ENCODE results near the gene NRL.

The NRL gene

GRCh38 chr14:24060443-24060842 lies 54.3 kb downstream of the NRL start:
- no peak overlapping the region for H3K27ac ChIP-seq
- TF ChIP-seq CTCF (conservative IDR thresholded peaks at IDR 0.05) (no peak), ZFX (IDR thresholded peaks at IDR 0.05) (no peak)

GRCh38 chr14:24059841-24060388 lies 54.8 kb downstream of the NRL start:
- no peak overlapping the region for H3K27ac ChIP-seq
- TF ChIP-seq ZFX (IDR thresholded peaks at IDR 0.05) = no peak
- TF ChIP-seq CTCF (conservative IDR thresholded peaks at IDR 0.05) = no peak

GRCh38 chr14:24058951-24059475 lies 55.7 kb downstream of the NRL start:
- TF ChIP-seq CTCF (conservative IDR thresholded peaks at IDR 0.05) = no peak
- no peak for TF ChIP-seq ZFX (IDR thresholded peaks at IDR 0.05)
- no peak overlapping the region for H3K27ac ChIP-seq

GRCh38 chr14:24058260-24058950 lies 56.3 kb downstream of the NRL start:
- TF ChIP-seq CTCF (conservative IDR thresholded peaks at IDR 0.05) = peak; percentile 80
- no peak for TF ChIP-seq ZFX (IDR thresholded peaks at IDR 0.05)

GRCh38 chr14:24057867-24058259 lies 56.9 kb downstream of the NRL start:
- no peak overlapping the region for H3K27ac ChIP-seq
- TF ChIP-seq ZFX (IDR thresholded peaks at IDR 0.05) (no peak), CTCF (conservative IDR thresholded peaks at IDR 0.05) (no peak)

More at GRCh38 chr14:24058260-24058950, 56.3 kb downstream of the NRL start:
- no peak overlapping the region for H3K27ac ChIP-seq

- H3K27ac ChIP-seq = no peak overlapping the region
- no peak for TF ChIP-seq ZFX (IDR thresholded peaks at IDR 0.05)
- no peak for TF ChIP-seq CTCF (conservative IDR thresholded peaks at IDR 0.05)
These were observed 57.5 kb downstream of the NRL start for GRCh38 chr14:24057271-24057670.

GRCh38 chr14:24056800-24057184 lies 58.0 kb downstream of the NRL start:
- TF ChIP-seq CTCF (conservative IDR thresholded peaks at IDR 0.05) (no peak), ZFX (IDR thresholded peaks at IDR 0.05) (no peak)
- no peak overlapping the region for H3K27ac ChIP-seq
